GM06990 (cell line): ENCODE data around the gene MALT1.

Experiments
- DNase-seq: peaks from one replicate; pipeline ENCODE4 v3.0.0-alpha.2; 2011; ENCODE audit not compliant: insufficient read length; ENCODE audit errors: extremely low read depth
- H3K27me3 ChIP-seq: replicated peaks from 2 replicates; pipeline ENCODE4 v1.6.0; 2011; ENCODE audit warnings: low read length; ENCODE audit not compliant: control insufficient read depth, insufficient read depth
- H3K36me3 ChIP-seq: 2 replicates; pipeline ENCODE4 v1.5.1; 2011; ENCODE audit warnings: low read length; ENCODE audit not compliant: control insufficient read depth, insufficient read depth
- H3K4me3 ChIP-seq: replicated peaks from 2 replicates; pipeline ENCODE4 v1.5.1; 2011; ENCODE audit warnings: low read depth, mild to moderate bottlenecking, control low read depth, low read length
- TF ChIP-seq, protein P1 (sequence below): IDR thresholded peaks from 2 replicates; pipeline ENCODE4 v1.5.1; 2011; ENCODE audit warnings: low read length, control low read depth, mild to moderate bottlenecking, inconsistent platforms; ENCODE audit not compliant: insufficient read depth, poor library complexity, severe bottlenecking

The MALT1 gene

DNA sequence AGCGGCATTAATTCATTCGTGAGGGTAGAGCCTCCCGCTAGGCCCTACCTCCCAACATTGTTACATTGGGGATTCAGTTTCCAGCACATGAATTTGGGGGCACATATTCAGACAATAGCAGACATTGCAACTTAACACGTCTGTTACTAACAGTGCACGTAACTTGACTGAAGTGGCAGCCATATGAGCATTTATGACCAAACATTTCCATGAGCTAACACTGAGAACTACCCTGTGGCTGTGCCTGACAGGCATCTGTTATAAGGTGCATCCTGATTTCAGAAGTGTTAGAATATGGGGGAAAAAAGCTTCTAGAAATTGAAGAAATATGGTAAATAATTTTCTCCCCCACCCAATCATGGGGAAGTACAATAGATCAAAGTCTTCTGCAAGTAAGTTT, 24.5 kb downstream of the MALT1 start:
- peaks cover 21% of the 10 kb centered on the region for H3K36me3 ChIP-seq
- H3K27me3 ChIP-seq = no peaks in the 10 kb centered on the region
- no peak for DNase-seq
- TF ChIP-seq, protein P1, sequence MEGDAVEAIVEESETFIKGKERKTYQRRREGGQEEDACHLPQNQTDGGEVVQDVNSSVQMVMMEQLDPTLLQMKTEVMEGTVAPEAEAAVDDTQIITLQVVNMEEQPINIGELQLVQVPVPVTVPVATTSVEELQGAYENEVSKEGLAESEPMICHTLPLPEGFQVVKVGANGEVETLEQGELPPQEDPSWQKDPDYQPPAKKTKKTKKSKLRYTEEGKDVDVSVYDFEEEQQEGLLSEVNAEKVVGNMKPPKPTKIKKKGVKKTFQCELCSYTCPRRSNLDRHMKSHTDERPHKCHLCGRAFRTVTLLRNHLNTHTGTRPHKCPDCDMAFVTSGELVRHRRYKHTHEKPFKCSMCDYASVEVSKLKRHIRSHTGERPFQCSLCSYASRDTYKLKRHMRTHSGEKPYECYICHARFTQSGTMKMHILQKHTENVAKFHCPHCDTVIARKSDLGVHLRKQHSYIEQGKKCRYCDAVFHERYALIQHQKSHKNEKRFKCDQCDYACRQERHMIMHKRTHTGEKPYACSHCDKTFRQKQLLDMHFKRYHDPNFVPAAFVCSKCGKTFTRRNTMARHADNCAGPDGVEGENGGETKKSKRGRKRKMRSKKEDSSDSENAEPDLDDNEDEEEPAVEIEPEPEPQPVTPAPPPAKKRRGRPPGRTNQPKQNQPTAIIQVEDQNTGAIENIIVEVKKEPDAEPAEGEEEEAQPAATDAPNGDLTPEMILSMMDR = no peak
- H3K4me3 ChIP-seq = no peak overlapping the region

DNA sequence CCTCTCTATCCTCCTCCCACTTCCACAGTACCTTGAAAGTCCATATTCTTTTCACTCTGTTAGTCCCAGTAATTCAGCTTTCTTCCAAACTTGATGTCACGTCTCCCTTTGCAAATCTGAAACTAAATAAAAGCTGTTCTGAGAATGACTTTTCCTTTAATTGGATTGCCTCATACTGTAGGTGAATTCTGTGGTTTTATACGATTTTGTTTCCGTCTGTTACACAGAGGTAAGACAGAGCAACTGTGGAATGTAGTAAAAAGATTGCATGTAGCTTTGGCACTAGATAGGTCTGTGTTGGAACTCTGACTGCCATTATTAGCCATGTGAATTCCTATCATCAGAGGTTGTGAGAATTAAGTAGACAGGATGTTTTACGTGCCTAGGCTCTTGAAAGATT, 25.9 kb downstream of the MALT1 start:
- no peak for DNase-seq
- Histone ChIP-seq H3K36me3 (peaks cover 19% of the 10 kb centered on the region), H3K4me3 (no peak overlapping the region), H3K27me3 (no peaks in the 10 kb centered on the region)
- TF ChIP-seq, protein P1 = no peak

DNA sequence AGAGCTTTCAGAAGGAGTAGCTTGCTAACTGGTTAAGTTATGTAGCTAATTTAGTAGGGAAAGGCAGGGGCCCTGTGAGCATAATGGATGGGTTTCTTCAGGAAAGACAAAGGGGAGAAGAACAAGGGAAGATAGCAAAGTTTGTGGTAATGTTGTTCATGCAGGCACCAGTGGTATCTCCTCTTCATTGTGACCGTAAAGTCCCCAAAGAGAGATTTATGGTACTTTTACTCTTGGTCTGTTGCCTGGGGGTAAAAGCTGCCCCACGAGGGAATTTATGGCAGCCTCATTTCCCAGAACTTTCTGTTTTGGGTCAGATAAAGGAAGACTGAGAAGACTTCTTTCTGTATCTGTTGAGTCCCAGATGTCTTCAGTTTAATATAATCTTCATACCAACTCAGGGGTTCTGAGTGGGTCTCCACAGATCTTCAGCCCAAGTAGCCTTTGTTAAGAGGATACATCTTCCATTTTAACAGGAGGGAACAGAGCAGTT, 27.5 kb downstream of the MALT1 start:
- Histone ChIP-seq H3K4me3 (no peak overlapping the region), H3K36me3 (peaks cover 26% of the 10 kb centered on the region), H3K27me3 (no peaks in the 10 kb centered on the region)
- no peak for DNase-seq
- TF ChIP-seq, protein P1 = no peak

DNA sequence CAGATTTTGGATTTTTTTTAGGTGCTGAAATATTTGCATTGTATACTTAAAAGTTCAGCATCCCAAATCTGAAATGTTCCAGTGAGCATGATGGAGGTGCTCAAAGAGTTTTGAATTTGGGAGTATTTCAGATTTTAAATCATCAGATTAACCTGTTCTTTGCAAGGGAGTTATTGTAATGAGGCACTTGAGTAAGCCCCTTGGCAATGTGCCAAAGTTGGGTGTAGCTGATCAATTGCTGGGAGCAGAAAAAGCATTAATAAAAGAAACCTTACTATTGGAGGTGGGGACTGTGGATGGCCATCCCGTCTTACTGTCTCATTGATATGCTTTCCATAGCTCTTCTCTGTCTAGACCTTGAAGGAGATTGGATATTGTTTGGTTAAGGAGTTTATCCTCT, 28.3 kb downstream of the MALT1 start:
- Histone ChIP-seq H3K27me3 (no peaks in the 10 kb centered on the region), H3K36me3 (peaks cover 26% of the 10 kb centered on the region), H3K4me3 (no peak overlapping the region)
- TF ChIP-seq, protein P1 = no peak
- no peak for DNase-seq

DNA sequence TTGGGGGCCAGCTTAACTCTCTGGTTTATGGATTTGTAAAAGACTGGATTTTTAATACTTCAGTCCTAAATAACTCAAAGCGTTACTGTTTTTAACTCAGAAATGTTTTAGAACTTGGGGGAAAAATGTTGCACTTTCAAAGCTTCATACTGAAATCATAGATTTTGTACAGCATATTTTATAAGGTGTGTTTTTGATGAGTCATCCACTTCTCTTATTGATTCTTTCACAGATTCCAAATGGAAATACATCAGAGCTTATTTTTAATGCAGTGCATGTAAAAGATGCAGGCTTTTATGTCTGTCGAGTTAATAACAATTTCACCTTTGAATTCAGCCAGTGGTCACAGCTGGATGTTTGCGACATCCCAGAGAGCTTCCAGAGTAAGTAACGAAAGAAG, 28.9 kb downstream of the MALT1 start:
- peaks cover 25% of the 10 kb centered on the region for H3K36me3 ChIP-seq

DNA sequence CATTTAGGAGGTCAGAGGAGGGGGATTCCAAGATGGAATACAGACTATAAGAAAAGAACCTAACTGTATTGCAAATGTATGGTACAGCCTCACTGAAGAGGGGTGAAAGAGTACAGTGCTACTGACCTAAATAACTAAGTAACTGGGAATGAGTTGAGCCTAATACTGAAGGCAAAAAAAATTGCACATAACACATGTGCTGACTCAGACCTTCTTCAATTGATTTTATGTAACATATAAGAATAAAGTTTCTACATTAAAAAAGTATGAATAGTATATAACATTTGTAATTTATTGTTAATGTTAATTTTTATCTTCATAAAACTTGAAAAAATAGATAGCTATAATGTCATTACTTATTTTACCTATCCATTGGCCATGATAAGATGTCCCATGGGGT, 41.7 kb downstream of the MALT1 start:
- Histone ChIP-seq H3K4me3 (no peak overlapping the region), H3K27me3 (no peaks in the 10 kb centered on the region), H3K36me3 (peaks cover 7% of the 10 kb centered on the region)
- no peak for DNase-seq
- TF ChIP-seq, protein P1 = no peak

More for the DNA sequence above, 28.9 kb downstream of the MALT1 start:
- TF ChIP-seq, protein P1 = no peak
- DNase-seq = no peak
- H3K4me3 ChIP-seq = no peak overlapping the region
- no peaks in the 10 kb centered on the region for H3K27me3 ChIP-seq
